GM23248 (cell line): ENCODE measurements around the gene RAB3C. TPM values are rescaled to one million over a fixed set of nuclear protein-coding genes. Genes with fewer than 3 reads are reported as not detected.

ENCODE experiments used
- DNase-seq: peaks from one replicate; pipeline ENCODE4 v3.0.0-alpha.2; 2015
- H2AFZ ChIP-seq: fragments of 200-600 bp; sonication (generic); 2 replicates; pipeline ENCODE4 v1.6.1; 2016; ENCODE audit warnings: antibody characterized with exemption
- H3F3A ChIP-seq: fragments of 200-600 bp; sonication (generic); 2 replicates; pipeline ENCODE4 v1.6.1; 2016; ENCODE audit warnings: mild to moderate bottlenecking, antibody characterized with exemption, mixed run types; ENCODE audit not compliant: insufficient read depth
- H3K27ac ChIP-seq: fragments of 200-600 bp; sonication (generic); 2 replicates; pipeline ENCODE4 v1.5.1; 2016; ENCODE audit warnings: mild to moderate bottlenecking
- H3K27me3 ChIP-seq: fragments of 200-600 bp; sonication (generic); replicated peaks from 2 replicates; pipeline ENCODE4 v1.6.1; 2016; ENCODE audit warnings: mild to moderate bottlenecking; ENCODE audit not compliant: insufficient read depth
- H3K36me3 ChIP-seq: fragments of 200-600 bp; sonication (generic); 2 replicates; pipeline ENCODE4 v1.6.1; 2016; ENCODE audit warnings: low read depth, mild to moderate bottlenecking
- H3K4me1 ChIP-seq: fragments of 200-600 bp; sonication (generic); 2 replicates; pipeline ENCODE4 v1.6.1; 2016; ENCODE audit warnings: mild to moderate bottlenecking; ENCODE audit not compliant: insufficient read depth
- H3K4me2 ChIP-seq: fragments of 200-600 bp; sonication (generic); one replicate; pipeline ENCODE4 v1.6.1; 2016; ENCODE audit warnings: mild to moderate bottlenecking; ENCODE audit not compliant: unreplicated experiment
- H3K4me3 ChIP-seq: fragments of 200-600 bp; sonication (generic); 2 replicates; pipeline ENCODE4 v1.5.1; 2016; ENCODE audit warnings: mild to moderate bottlenecking
- H3K79me2 ChIP-seq: fragments of 200-600 bp; sonication (generic); 2 replicates; pipeline ENCODE4 v1.6.1; 2016; ENCODE audit warnings: mild to moderate bottlenecking; ENCODE audit not compliant: insufficient read depth
- H3K9ac ChIP-seq: fragments of 200-600 bp; sonication (generic); 2 replicates; pipeline ENCODE4 v1.6.1; 2016; ENCODE audit warnings: mild to moderate bottlenecking
- H3K9me2 ChIP-seq: fragments of 200-600 bp; sonication (generic); 2 replicates; pipeline ENCODE4 v1.6.1; 2016; ENCODE audit warnings: mixed run types, mild to moderate bottlenecking, moderate library complexity; ENCODE audit not compliant: insufficient read depth
- H3K9me3 ChIP-seq: fragments of 200-600 bp; sonication (generic); one replicate; pipeline ENCODE4 v1.6.1; 2017; ENCODE audit warnings: low read depth
- H4K20me1 ChIP-seq: fragments of 200-600 bp; sonication (generic); 2 replicates; pipeline ENCODE4 v1.6.0; 2016; ENCODE audit not compliant: insufficient read depth
- EZH2 ChIP-seq: fragments of 200-600 bp; sonication (generic); IDR thresholded peaks from 2 replicates; pipeline ENCODE4 v1.6.1; 2018; ENCODE audit warnings: antibody characterized with exemption, mild to moderate bottlenecking; ENCODE audit not compliant: insufficient read depth, poor library complexity, severe bottlenecking
- EZH2phosphoT487 ChIP-seq: fragments of 200-600 bp; sonication (generic); IDR thresholded peaks from 2 replicates; pipeline ENCODE4 v1.6.1; 2018; ENCODE audit warnings: antibody characterized with exemption, moderate library complexity, mild to moderate bottlenecking, low read depth; ENCODE audit not compliant: insufficient read depth
- WGBS, 2 experiments: methylation state at CpG; one replicate each; pipeline ENCODE4 v1.1.6; 2015 to 2017; ENCODE audit warnings: low lambda C conversion rate in 2 of 2, low coverage in 1 of 2; ENCODE audit errors: missing lambda C conversion rate in 2 of 2; 5-methylcytosine and 5-hydroxymethylcytosine counted together
- in situ Hi-C: fragments of 300-500 bp; cut with MboI; formaldehyde crosslinking; loops from 2 replicates; pipeline ENCODE4 v1.15.0; 2020
- polyA plus RNA-seq: library from polyadenylated mRNA; unstranded; fragments of >200 nt; fragmentation: Nextera tagmentation; extraction: Ambion mirVana; gene quantifications from 2 replicates; pipeline ENCODE4 v1.2.1, GENCODE V29; 2016
- total RNA-seq: library from RNA; depleted of rRNA; stranded (reverse); fragments of >200 nt; shearing (Covaris generic); gene quantifications from 2 replicates; pipeline ENCODE4 v1.2.3, GENCODE V29; 2014

The RAB3C gene
- total and polyA plus RNA-seq, 2 experiments from 2014 or later, result not detected

DNA sequence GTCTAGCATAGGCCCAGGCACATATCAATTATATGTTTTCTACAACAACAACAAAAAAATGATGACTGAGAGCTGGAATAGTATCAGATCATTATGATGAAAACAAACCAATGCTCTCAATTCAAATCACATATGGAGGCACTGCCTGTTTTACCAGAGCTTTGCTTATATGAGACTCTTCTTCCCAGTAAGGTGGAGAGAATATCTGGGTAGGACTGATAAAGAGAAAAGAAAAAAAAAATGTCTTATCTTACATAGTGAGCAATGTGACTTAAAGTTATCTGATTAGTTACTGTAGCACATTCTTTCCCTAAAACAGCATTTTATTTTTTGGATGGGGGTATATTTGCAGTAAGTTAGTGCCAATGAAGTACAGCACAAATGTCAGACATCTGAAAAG is 154.8 kb downstream of the RAB3C start:
- Histone ChIP-seq H3K36me3 (no peaks in the 10 kb centered on the region), H3K4me2 (no peak overlapping the region), H3K4me3 (no peak overlapping the region), H3K4me1 (no peaks in the 10 kb centered on the region), H3K9me3 (no peaks in the 10 kb centered on the region), H2AFZ (no peak overlapping the region), H3K79me2 (no peaks in the 10 kb centered on the region), H3K9ac (no peak overlapping the region), H3K27me3 (no peaks in the 10 kb centered on the region), H3K27ac (no peak overlapping the region), H4K20me1 (no peaks in the 10 kb centered on the region), H3K9me2 (no peaks in the 10 kb centered on the region), H3F3A (no peaks in the 10 kb centered on the region)
- in situ Hi-C loops, result no loop called here
- no peak for TF ChIP-seq EZH2
- no peak for TF ChIP-seq EZH2phosphoT487
- no peak for DNase-seq

DNA sequence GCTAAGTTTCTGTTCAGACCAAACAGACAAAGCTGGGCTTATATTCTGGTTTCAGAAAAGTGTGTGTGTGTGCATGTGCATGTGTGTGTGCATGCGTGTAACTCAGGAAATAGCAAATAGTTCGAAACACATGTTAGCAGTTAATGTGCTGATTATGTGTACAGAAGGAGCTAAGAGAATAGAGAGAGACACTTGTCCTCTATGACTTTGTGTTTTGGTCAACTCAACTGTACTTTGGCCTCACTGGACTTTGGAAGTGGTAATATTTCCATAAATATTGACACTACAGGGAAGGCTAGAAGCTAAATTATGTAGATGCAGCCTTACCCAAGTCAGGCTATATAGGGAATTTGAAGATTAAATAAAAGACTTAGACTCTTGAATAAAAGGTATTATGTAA is 155.5 kb downstream of the RAB3C start:
- H3K4me1 ChIP-seq, result no peaks in the 10 kb centered on the region
- TF ChIP-seq EZH2phosphoT487 (no peak), EZH2 (no peak)
- in situ Hi-C loops, result no loop called here
- 3 to 4% methylated on average over 2 of the region's 2 CpGs for WGBS, 2 experiments
- no peaks in the 10 kb centered on the region for H3K79me2 ChIP-seq
- no peak overlapping the region for H2AFZ ChIP-seq
- H3K9ac ChIP-seq, result no peak overlapping the region
- H3K9me3 ChIP-seq, result no peaks in the 10 kb centered on the region
- no peak overlapping the region for H3K4me2 ChIP-seq
- H3K4me3 ChIP-seq, result no peak overlapping the region
- no peak for DNase-seq
- H3K27ac ChIP-seq, result no peak overlapping the region
- H3F3A ChIP-seq, result no peaks in the 10 kb centered on the region
- no peaks in the 10 kb centered on the region for H3K36me3 ChIP-seq
- H3K9me2 ChIP-seq, result no peaks in the 10 kb centered on the region
- no peaks in the 10 kb centered on the region for H4K20me1 ChIP-seq
- H3K27me3 ChIP-seq, result no peaks in the 10 kb centered on the region

DNA sequence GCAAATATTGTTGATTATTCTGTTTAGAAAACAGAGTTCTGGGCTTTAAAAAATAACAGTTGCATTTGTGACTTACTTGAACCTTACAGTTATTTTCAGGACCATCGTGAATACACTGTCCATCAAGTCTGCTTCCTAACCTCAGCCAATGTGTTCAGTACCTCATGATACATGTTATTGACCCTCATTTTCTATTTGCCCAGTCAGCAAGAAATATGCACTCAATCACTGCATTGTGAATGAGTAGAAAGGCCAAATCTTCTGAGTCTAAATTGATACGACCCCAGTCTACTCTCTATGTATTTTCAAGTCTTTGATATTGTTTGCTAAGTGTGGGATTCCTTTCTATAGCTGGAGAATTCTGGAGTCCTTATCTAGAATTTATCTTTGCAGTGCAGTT is 156.2 kb downstream of the RAB3C start:
- Histone ChIP-seq H3K36me3 (no peaks in the 10 kb centered on the region), H3F3A (no peaks in the 10 kb centered on the region), H3K9me3 (no peaks in the 10 kb centered on the region), H4K20me1 (no peaks in the 10 kb centered on the region), H3K27me3 (no peaks in the 10 kb centered on the region), H3K9ac (no peak overlapping the region), H3K4me2 (no peak overlapping the region), H3K4me3 (no peak overlapping the region), H3K27ac (no peak overlapping the region), H3K9me2 (no peaks in the 10 kb centered on the region), H3K4me1 (no peaks in the 10 kb centered on the region), H2AFZ (no peak overlapping the region), H3K79me2 (no peaks in the 10 kb centered on the region)
- no peak for DNase-seq
- TF ChIP-seq EZH2 (no peak), EZH2phosphoT487 (no peak)
- WGBS, 2 experiments, result 61 to 71% methylated on average over 2 of the region's 2 CpGs
- in situ Hi-C loops, result no loop called here

DNA sequence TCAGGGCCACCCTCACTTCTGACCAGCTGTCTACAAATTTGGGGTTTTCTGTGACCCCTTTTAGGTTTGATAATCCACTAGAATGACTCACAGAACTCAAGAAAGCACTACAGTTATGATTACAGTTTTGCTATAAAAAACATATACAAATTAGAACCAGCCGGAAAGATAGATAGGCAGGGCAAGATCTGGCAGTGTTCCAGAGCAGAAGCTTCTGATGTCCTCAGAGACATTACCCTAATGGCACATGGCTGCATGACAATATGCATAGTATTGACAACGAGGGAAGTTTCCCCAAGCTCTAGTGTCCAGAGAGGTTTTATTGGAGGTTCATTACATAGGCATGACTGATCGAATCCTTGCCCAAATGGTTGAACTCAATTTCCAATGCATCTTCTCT is 158.1 kb downstream of the RAB3C start:
- no peak for DNase-seq

DNA sequence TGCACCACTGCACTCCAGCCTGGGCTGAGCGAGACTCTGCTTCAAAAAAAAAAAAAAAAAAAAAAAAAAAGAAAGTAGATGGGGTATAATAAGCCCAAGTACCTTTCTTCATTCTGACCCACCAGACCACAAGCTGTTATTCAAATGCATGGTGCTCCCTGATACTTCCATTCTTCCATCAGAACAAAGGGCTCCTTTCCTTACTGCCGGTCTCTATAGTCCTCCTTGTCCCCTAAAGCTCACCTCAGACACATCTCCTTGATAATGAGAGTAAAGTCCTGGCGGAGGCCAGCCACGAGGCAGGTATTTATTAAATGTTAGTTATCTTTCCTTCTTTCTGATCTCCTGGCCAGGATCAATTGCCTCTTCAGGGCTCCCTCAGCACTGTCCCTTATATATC is 162.5 kb downstream of the RAB3C start:
- Histone ChIP-seq H3K9me2 (no peaks in the 10 kb centered on the region), H3K27me3 (no peaks in the 10 kb centered on the region), H3K9ac (no peak overlapping the region), H3K4me3 (no peak overlapping the region), H3F3A (no peaks in the 10 kb centered on the region), H3K79me2 (no peaks in the 10 kb centered on the region), H3K4me2 (no peak overlapping the region), H2AFZ (no peak overlapping the region), H3K4me1 (no peaks in the 10 kb centered on the region), H3K36me3 (no peaks in the 10 kb centered on the region), H3K27ac (no peak overlapping the region), H4K20me1 (no peaks in the 10 kb centered on the region), H3K9me3 (no peaks in the 10 kb centered on the region)
- in situ Hi-C loops, result no loop called here
- TF ChIP-seq EZH2, result no peak
- no peak for TF ChIP-seq EZH2phosphoT487
- 57 to 59% methylated on average over 4 of the region's 4 CpGs for WGBS, 2 experiments
- DNase-seq, result no peak

More for the DNA sequence above, 158.1 kb downstream of the RAB3C start:
- in situ Hi-C loops, result no loop called here
- Histone ChIP-seq H3K36me3 (no peaks in the 10 kb centered on the region), H3K27ac (no peak overlapping the region), H3K79me2 (no peaks in the 10 kb centered on the region), H3K9me3 (no peaks in the 10 kb centered on the region), H4K20me1 (no peaks in the 10 kb centered on the region), H3K4me2 (no peak overlapping the region), H3K27me3 (no peaks in the 10 kb centered on the region), H3K9me2 (no peaks in the 10 kb centered on the region), H2AFZ (no peak overlapping the region), H3K4me3 (no peak overlapping the region), H3F3A (no peaks in the 10 kb centered on the region), H3K4me1 (no peaks in the 10 kb centered on the region), H3K9ac (no peak overlapping the region)
- no peak for TF ChIP-seq EZH2
- no peak for TF ChIP-seq EZH2phosphoT487
- 51 to 57% methylated on average over 3 of the region's 3 CpGs for WGBS, 2 experiments
